Thoracic aorta (tissue), 2 donors: ENCODE measurements around the gene FLAD1. TPM values are rescaled to one million over a fixed set of nuclear protein-coding genes. Genes with fewer than 3 reads are reported as not detected.
A peak's percentile ranks its signal among the peaks of the same experiment; 100 is the strongest.

ENCODE experiments used
- ATAC-seq: fragments of 150-250 bp; one replicate; pipeline ENCODE4 v1.8.0; 2017; ENCODE audit warnings: low read depth; ENCODE audit not compliant: insufficient number of reproducible peaks, low FRiP score
- DNase-seq: peaks from one replicate; pipeline ENCODE4 v3.0.0-alpha.2; 2020; ENCODE audit warnings: low spot score
- H3K27ac ChIP-seq, 2 donors: fragments of 200-600 bp; sonication (generic); 1 replicate in 1 of 2; 2 replicates in 1 of 2; pipeline ENCODE4 v1.5.1; 2016; ENCODE audit warnings: mild to moderate bottlenecking in 2 of 2, moderate library complexity in 2 of 2
- H3K27me3 ChIP-seq: fragments of 200-600 bp; sonication (generic); replicated peaks from 2 replicates; pipeline ENCODE4 v1.6.0; 2016; ENCODE audit warnings: mild to moderate bottlenecking; ENCODE audit not compliant: insufficient read depth
- H3K36me3 ChIP-seq: fragments of 200-600 bp; sonication (generic); one replicate; pipeline ENCODE4 v1.5.1; 2016
- H3K4me1 ChIP-seq, 2 donors: fragments of 200-600 bp; sonication (generic); 1 replicate in 1 of 2; 2 replicates in 1 of 2; pipeline versions ENCODE4 v1.5.1 to v1.6.0; 2016; ENCODE audit warnings: low read depth in 2 of 2, mild to moderate bottlenecking in 1 of 2; ENCODE audit not compliant: control insufficient read depth in 1 of 2
- H3K4me3 ChIP-seq: fragments of 200-600 bp; sonication (generic); 2 replicates; pipeline ENCODE4 v1.5.1; 2016; ENCODE audit warnings: mild to moderate bottlenecking
- H3K9me3 ChIP-seq: fragments of 200-600 bp; sonication (generic); 2 replicates; pipeline ENCODE4 v1.5.1; 2016
- CTCF ChIP-seq: fragments of 200-600 bp; sonication (generic); IDR thresholded peaks from one replicate; pipeline ENCODE4 v1.5.1; 2019; ENCODE audit warnings: antibody characterized with exemption
- total RNA-seq, 2 donors: library from RNA; depleted of rRNA; stranded (reverse); fragments of >200 nt; gene quantifications; one replicate each; pipeline versions ENCODE4 v1.1.0 to v1.2.3, GENCODE V29; 2016

FLAD1 gene
- total RNA-seq, 2 donors from 2014 or later = 23.8 to 27.2 TPM

GRCh38 chr1:155005076-155006011 lies 22.2 kb downstream of the FLAD1 start:
- no peaks in the 10 kb centered on the region for H3K9me3 ChIP-seq
- no peak for ATAC-seq
- DNase-seq = peak; percentile 33
- H3K4me3 ChIP-seq = peak overlapping the region; percentile 99
- H3K27me3 ChIP-seq = no peaks in the 10 kb centered on the region
- peaks cover 3% of the 10 kb centered on the region for H3K36me3 ChIP-seq
- peaks cover 45 to 51% of the 10 kb centered on the region in 2 donors for H3K4me1 ChIP-seq
- TF ChIP-seq CTCF = no peak
- H3K27ac ChIP-seq = peak overlapping the region; percentile 92 to 99

- TF ChIP-seq CTCF = no peak
- Histone ChIP-seq H3K27ac (peak overlapping the region; percentile 92 to 99), H3K4me3 (peak overlapping the region; percentile 23), H3K36me3 (peaks cover 3% of the 10 kb centered on the region), H3K27me3 (no peaks in the 10 kb centered on the region), H3K4me1 (peaks cover 52 to 64% of the 10 kb centered on the region in 2 donors), H3K9me3 (no peaks in the 10 kb centered on the region)
- no peak for ATAC-seq
- DNase-seq = no peak
Observed at GRCh38 chr1:155006601-155007101, 23.5 kb downstream of the FLAD1 start.

- DNase-seq (no peak), ATAC-seq (no peak)
- TF ChIP-seq CTCF = no peak
- Histone ChIP-seq H3K27me3 (no peaks in the 10 kb centered on the region), H3K36me3 (peaks cover 3% of the 10 kb centered on the region), H3K4me3 (peak overlapping the region; percentile 53), H3K9me3 (no peaks in the 10 kb centered on the region), H3K4me1 (peaks cover 59 to 71% of the 10 kb centered on the region in 2 donors), H3K27ac (peak overlapping the region; percentile 65 to 99)
Observed at GRCh38 chr1:155007251-155007828, 24.2 kb downstream of the FLAD1 start.

- no peaks in the 10 kb centered on the region for H3K27me3 ChIP-seq
- DNase-seq = no peak
- H3K4me1 ChIP-seq = peaks cover 61 to 75% of the 10 kb centered on the region in 2 donors
- no peaks in the 10 kb centered on the region for H3K9me3 ChIP-seq
- H3K27ac ChIP-seq = peak overlapping the region; percentile 65 to 99
- TF ChIP-seq CTCF = no peak
- ATAC-seq = no peak
- peak overlapping the region; percentile 53 for H3K4me3 ChIP-seq
- H3K36me3 ChIP-seq = peaks cover 3% of the 10 kb centered on the region
Observed at GRCh38 chr1:155008015-155008941, 25.1 kb downstream of the FLAD1 start.
